Stromal cell of bone marrow (primary cell): ENCODE results near the gene TMEM229B.

Source experiments
- DNase-seq: peaks from one replicate; pipeline ENCODE4 v3.0.0-alpha.2; 2012; ENCODE audit warnings: low read depth

The TMEM229B gene

GRCh38 chr14:67487937-67488893 is at the start of gene TMEM229B:
Gene TMEM229B, minus strand, starts transcription at chr14:67488721. Its CDS starts 14,798 bp downstream, at chr14:67473923.
- no peak for DNase-seq

GRCh38 chr14:67537736-67538135 is 49.2 kb upstream of the TMEM229B start:
- DNase-seq = no peak

GRCh38 chr14:67536087-67536486 is 47.6 kb upstream of the TMEM229B start:
- no peak for DNase-seq

- DNase-seq = no peak
These were observed 45.2 kb upstream of the TMEM229B start for GRCh38 chr14:67533754-67534085.

GRCh38 chr14:67532998-67533753 is 44.7 kb upstream of the TMEM229B start, which contains the start of gene PLEKHH1:
Gene PLEKHH1, plus strand, starts transcription at chr14:67533290. Its CDS starts 8,578 bp downstream, at chr14:67541868.
- peak; percentile 50 for DNase-seq

- no peak for DNase-seq
These were observed 44.1 kb upstream of the TMEM229B start for GRCh38 chr14:67532606-67532997.

GRCh38 chr14:67529947-67530935 is 41.7 kb upstream of the TMEM229B start:
- no peak for DNase-seq

- no peak for DNase-seq
These were observed 39.8 kb upstream of the TMEM229B start for GRCh38 chr14:67528276-67528675.

- no peak for DNase-seq
These were observed 39.2 kb upstream of the TMEM229B start for GRCh38 chr14:67527756-67528155.

- DNase-seq = peak; percentile 18
These were observed 38.3 kb upstream of the TMEM229B start for GRCh38 chr14:67526676-67527459.

- DNase-seq = no peak
These were observed 37.7 kb upstream of the TMEM229B start for GRCh38 chr14:67526181-67526580.

- DNase-seq = no peak
These were observed 36.9 kb upstream of the TMEM229B start for GRCh38 chr14:67525389-67525788.

GRCh38 chr14:67524634-67524963 is 36.1 kb upstream of the TMEM229B start:
- no peak for DNase-seq

GRCh38 chr14:67523764-67524633 is 35.5 kb upstream of the TMEM229B start:
- no peak for DNase-seq

- DNase-seq = no peak
These were observed 33.7 kb upstream of the TMEM229B start for GRCh38 chr14:67522270-67522669.

- DNase-seq = no peak
These were observed 32.0 kb upstream of the TMEM229B start for GRCh38 chr14:67520482-67520881.

- no peak for DNase-seq
These were observed 30.9 kb upstream of the TMEM229B start for GRCh38 chr14:67519406-67519805.

GRCh38 chr14:67517083-67517482 is 28.6 kb upstream of the TMEM229B start:
- no peak for DNase-seq

- no peak for DNase-seq
These were observed 28.2 kb upstream of the TMEM229B start for GRCh38 chr14:67516676-67517075.
